ENCODE data around the gene KAT6B. TPM values are rescaled to one million over a fixed set of nuclear protein-coding genes. Genes with fewer than 3 reads are reported as not detected.

Gene KAT6B
- total RNA-seq, 4 donors from 2014 or later, result 34.2 to 84.2 (median 47.3) TPM

DNA sequence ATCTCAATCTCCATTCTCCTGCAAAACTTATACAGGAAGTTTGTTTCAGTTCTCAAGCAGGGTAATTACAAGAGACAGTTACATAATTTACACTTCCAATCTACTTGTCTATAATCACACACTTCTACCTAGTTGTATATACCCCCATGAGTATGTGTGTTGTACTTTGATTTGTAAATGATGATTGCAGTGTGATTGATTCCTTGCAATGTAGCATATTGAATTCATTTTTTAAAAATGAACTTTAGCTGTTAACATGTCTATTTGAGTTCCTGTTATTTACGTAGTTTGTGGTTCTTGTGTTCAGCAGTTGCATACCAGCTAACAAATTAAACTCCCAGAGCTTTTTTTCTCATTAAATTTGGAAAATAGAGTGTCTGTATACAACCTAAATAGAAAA, 182.6 kb downstream of the KAT6B start:
- WGBS, result 86% methylated on average over 1 of the region's 1 CpG
- no peak overlapping the region for H3K4me3 ChIP-seq
- H3K4me1 ChIP-seq, result peaks cover 8% of the 10 kb centered on the region
- H3K27me3 ChIP-seq, result no peaks in the 10 kb centered on the region
- TF ChIP-seq CTCF (IDR thresholded peaks at IDR 0.05), result no peak
- TF ChIP-seq POLR2A (IDR thresholded peaks at IDR 0.05), result no peak
- no peak for TF ChIP-seq POLR2AphosphoS5 (IDR thresholded peaks at IDR 0.05)
- no peaks in the 10 kb centered on the region for H3K9me3 ChIP-seq
- peaks cover 10% of the 10 kb centered on the region for H3K36me3 ChIP-seq
- H3K27ac ChIP-seq, result no peak overlapping the region
- no peak for DNase-seq (ENCODE audit: low spot score in 2 of 2)

DNA sequence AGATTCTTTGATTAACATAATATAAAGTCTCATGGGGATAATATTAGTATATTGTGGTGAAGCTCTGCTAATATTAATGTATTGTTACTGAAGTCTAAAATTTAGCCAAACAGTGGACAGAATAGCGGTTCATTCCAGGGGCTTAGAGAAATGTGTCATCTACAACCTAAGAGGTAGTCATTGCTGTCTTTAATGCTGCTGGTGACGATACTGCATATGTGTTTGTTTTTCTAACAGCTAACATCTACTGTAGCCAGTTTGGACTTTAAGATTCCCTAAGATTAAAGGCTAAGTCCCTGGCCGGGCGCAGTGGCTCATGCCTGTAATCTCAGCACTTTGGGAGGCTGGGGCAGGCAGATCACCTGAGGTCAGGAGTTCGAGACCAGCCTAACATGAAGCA, 183.0 kb downstream of the KAT6B start:
- no peaks in the 10 kb centered on the region for H3K9me3 ChIP-seq
- H3K27ac ChIP-seq, result no peak overlapping the region
- H3K27me3 ChIP-seq, result no peaks in the 10 kb centered on the region
- DNase-seq (ENCODE audit: low spot score in 2 of 2), result no peak
- no peak for TF ChIP-seq POLR2AphosphoS5 (IDR thresholded peaks at IDR 0.05)
- TF ChIP-seq POLR2A (IDR thresholded peaks at IDR 0.05), result no peak
- TF ChIP-seq CTCF (IDR thresholded peaks at IDR 0.05), result no peak
- TF ChIP-seq EP300 (IDR thresholded peaks at IDR 0.05), result no peak
- WGBS, result 96% methylated on average over 5 of the region's 5 CpGs
- peaks cover 10% of the 10 kb centered on the region for H3K36me3 ChIP-seq
- H3K4me3 ChIP-seq, result no peak overlapping the region
- peaks cover 8% of the 10 kb centered on the region for H3K4me1 ChIP-seq

DNA sequence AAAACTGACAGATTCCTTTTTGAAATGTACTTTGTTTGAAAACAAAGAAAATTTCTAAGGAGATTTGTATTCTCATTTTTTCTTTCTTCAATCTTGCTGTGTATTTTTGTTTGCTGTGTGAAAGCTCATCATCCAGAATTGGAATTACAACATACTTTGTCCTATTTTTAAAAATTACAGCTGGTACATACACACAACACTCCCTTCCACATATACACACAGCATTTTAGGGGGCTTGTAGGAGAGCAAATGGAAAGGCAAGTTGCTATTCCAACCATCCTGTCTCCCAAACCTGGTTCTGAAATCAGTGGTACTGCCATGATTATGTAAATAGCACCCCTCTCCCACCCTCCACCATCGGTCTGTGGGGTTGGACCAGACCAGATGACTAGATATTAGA, 184.0 kb downstream of the KAT6B start:
- H3K4me1 ChIP-seq, result peaks cover 8% of the 10 kb centered on the region
- 95% methylated on average over 1 of the region's 1 CpG for WGBS
- H3K4me3 ChIP-seq, result no peak overlapping the region
- no peaks in the 10 kb centered on the region for H3K9me3 ChIP-seq
- no peak for TF ChIP-seq POLR2AphosphoS5 (IDR thresholded peaks at IDR 0.05)
- no peak for TF ChIP-seq POLR2A (IDR thresholded peaks at IDR 0.05)
- TF ChIP-seq CTCF (IDR thresholded peaks at IDR 0.05), result no peak
- no peak for TF ChIP-seq EP300 (IDR thresholded peaks at IDR 0.05)
- DNase-seq (ENCODE audit: low spot score in 2 of 2), result no peak
- peaks cover 10% of the 10 kb centered on the region for H3K36me3 ChIP-seq
- H3K27me3 ChIP-seq, result no peaks in the 10 kb centered on the region
- H3K27ac ChIP-seq, result no peak overlapping the region

GRCh38 chr10:75011221-75011620, 184.8 kb downstream of the KAT6B start:
- H3K36me3 ChIP-seq, result peaks cover 10% of the 10 kb centered on the region
- H3K9me3 ChIP-seq, result no peaks in the 10 kb centered on the region
- DNase-seq (ENCODE audit: low spot score in 2 of 2), result no peak
- no peak overlapping the region for H3K27ac ChIP-seq
- H3K4me3 ChIP-seq, result no peak overlapping the region
- no peak for TF ChIP-seq POLR2A (IDR thresholded peaks at IDR 0.05)
- no peak for TF ChIP-seq POLR2AphosphoS5 (IDR thresholded peaks at IDR 0.05)
- TF ChIP-seq CTCF (IDR thresholded peaks at IDR 0.05), result no peak
- no peak for TF ChIP-seq EP300 (IDR thresholded peaks at IDR 0.05)
- peaks cover 8% of the 10 kb centered on the region for H3K4me1 ChIP-seq
- H3K27me3 ChIP-seq, result no peaks in the 10 kb centered on the region
- 83% methylated on average over 1 of the region's 1 CpG for WGBS

DNA sequence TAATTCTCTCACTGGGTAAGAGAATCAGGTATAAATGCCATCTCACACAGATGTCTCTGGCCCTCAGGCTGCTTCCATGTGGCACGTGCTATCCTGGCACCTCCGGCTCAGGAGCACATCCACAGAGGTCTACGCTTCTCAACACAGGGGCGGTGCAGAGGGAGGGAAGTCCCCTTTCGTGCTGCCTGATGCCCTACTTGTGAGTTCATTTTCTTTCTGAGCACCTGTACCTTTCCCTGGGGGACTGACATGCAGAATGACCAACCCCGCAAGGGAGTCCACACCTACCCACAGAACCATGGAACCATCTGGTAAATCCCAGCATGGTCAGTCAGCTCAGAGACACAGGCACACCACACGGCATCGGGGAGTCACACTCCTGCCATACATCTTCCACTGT, 186.1 kb downstream of the KAT6B start:
- no peak for DNase-seq (ENCODE audit: low spot score in 2 of 2)
- peaks cover 10% of the 10 kb centered on the region for H3K36me3 ChIP-seq
- no peak overlapping the region for H3K4me3 ChIP-seq
- TF ChIP-seq EP300 (IDR thresholded peaks at IDR 0.05) (no peak), POLR2AphosphoS5 (IDR thresholded peaks at IDR 0.05) (no peak), CTCF (IDR thresholded peaks at IDR 0.05) (no peak), POLR2A (IDR thresholded peaks at IDR 0.05) (no peak)
- no peak overlapping the region for H3K27ac ChIP-seq
- peaks cover 8% of the 10 kb centered on the region for H3K4me1 ChIP-seq
- no peaks in the 10 kb centered on the region for H3K9me3 ChIP-seq
- no peaks in the 10 kb centered on the region for H3K27me3 ChIP-seq
- 97% methylated on average over 8 of the region's 8 CpGs for WGBS
